ENCODE results near the gene TMEM130. TPM values are rescaled to one million over a fixed set of nuclear protein-coding genes. Genes with fewer than 3 reads are reported as not detected.
A peak's percentile ranks its signal among the peaks of the same experiment; 100 is the strongest.

Gene TMEM130, protein sequence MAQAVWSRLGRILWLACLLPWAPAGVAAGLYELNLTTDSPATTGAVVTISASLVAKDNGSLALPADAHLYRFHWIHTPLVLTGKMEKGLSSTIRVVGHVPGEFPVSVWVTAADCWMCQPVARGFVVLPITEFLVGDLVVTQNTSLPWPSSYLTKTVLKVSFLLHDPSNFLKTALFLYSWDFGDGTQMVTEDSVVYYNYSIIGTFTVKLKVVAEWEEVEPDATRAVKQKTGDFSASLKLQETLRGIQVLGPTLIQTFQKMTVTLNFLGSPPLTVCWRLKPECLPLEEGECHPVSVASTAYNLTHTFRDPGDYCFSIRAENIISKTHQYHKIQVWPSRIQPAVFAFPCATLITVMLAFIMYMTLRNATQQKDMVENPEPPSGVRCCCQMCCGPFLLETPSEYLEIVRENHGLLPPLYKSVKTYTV
- not detected for total RNA-seq

DNA sequence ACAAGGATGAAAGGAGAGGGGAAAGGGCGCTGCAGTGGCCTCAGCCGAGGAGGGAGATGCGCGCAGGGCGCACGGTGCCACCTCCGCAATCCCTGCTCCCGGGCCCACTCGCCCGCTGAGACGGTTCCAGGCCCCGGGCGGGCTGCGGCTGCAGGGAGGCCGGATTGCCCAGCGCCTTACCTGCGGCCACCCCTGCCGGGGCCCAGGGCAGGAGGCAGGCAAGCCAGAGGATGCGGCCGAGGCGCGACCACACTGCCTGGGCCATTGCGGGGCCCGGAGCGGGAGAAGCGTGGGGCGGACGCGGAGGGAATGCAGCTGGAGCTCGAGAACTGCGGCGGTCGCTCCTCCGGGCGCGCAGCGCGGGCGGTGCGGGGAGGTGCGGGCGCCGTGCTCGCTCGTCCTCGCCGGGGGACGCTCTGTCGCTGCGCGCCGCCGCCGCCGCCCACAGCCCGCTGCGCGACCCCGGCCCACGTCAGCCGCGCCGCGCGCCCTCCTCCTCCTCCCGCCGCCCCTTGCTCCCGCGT lies at the start of gene TMEM130:
Gene TMEM130 (minus strand): TSS at position 418 of the 524 bp plus-strand sequence. CDS start 153 bp downstream, at position 265.
- Mint-ChIP-seq H3K27ac (no peak within 1 kb of the TSS), H3K36me3 (ENCODE audit: low read depth) (no peaks in the 10 kb centered on the region)
- no peak for DNase-seq

DNA sequence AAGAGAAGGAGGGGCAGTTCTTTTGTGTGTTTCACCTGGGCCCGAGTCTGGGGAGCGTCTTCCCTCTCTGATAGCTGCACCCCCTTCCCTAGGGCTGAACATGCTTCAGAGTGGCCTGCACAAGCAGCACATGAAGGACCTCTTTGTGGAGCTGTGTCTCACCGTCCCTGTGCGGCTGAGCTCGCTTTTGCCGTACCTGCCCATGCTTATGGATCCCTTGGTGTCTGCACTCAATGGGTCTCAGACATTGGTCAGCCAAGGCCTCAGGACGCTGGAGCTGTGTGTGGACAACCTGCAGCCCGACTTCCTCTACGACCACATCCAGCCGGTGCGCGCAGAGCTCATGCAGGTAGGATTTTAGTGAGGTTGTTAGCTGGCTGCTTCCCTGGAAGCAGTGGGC lies 47.5 kb upstream of the TMEM130 start:
- H3K27me3 Mint-ChIP-seq: no peaks in the 10 kb centered on the region
- no peaks in the 10 kb centered on the region for H3K4me1 Mint-ChIP-seq
- H3K4me3 Mint-ChIP-seq: no peak overlapping the region
- ChIA-PET POLR2A (no interaction called here), CTCF (interaction anchor here (0.6 to 2.1 kb wide), 2 partner anchors 11 to 13 kb away, joined by 5 read pairs; no protein-coding TSS in a partner anchor)
- DNase-seq: no peak
- H3K27ac Mint-ChIP-seq: no peak overlapping the region
- H3K36me3 Mint-ChIP-seq (ENCODE audit: low read depth): peaks cover 52% of the 10 kb centered on the region
- H3K9me3 Mint-ChIP-seq: no peaks in the 10 kb centered on the region

More for the DNA sequence above, at the start of gene TMEM130:
- POLR2A ChIA-PET: no interaction called here
- Mint-ChIP-seq H3K9me3 (no peaks in the 10 kb centered on the region), H3K27me3 (peaks cover 25% of the 10 kb centered on the region), H3K4me1 (peaks cover 5% of the 10 kb centered on the region), H3K4me3 (peak within 1 kb of the TSS; percentile 69)
- CTCF ChIA-PET: interaction anchor here (0.6 to 2.3 kb wide), 2 partner anchors 8 to 14 kb away, joined by 4 to 8 read pairs; partner anchors contain the start of gene TRRAP

DNA sequence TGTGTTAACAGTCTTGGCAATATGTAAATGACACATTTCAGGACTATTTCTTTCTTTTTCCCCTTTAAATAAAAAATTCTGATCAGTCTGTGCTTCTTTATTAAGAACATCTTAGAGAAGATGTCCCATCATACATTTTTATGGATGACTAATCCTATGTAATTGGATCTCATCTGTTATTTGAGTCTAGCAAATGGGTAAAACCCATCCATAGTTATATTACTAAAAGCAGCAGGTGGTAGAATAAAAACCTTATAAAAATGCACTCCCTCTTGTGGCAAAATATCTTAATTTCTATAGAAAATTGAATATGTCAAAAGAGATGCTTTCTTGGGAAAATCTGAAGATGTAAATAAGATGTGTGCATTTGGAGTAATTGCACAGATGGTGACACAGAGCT lies 43.8 kb upstream of the TMEM130 start:
- Mint-ChIP-seq H3K27me3 (no peaks in the 10 kb centered on the region), H3K27ac (no peak overlapping the region), H3K36me3 (ENCODE audit: low read depth) (peaks cover 55% of the 10 kb centered on the region), H3K9me3 (no peaks in the 10 kb centered on the region), H3K4me3 (no peak overlapping the region), H3K4me1 (no peaks in the 10 kb centered on the region)
- CTCF ChIA-PET: interaction anchor here (1.0 kb wide), 2 partner anchors 11 to 35 kb away, joined by 3 to 5 read pairs; partner anchors contain the start of gene TRRAP
- POLR2A ChIA-PET: no interaction called here
- no peak for DNase-seq

DNA sequence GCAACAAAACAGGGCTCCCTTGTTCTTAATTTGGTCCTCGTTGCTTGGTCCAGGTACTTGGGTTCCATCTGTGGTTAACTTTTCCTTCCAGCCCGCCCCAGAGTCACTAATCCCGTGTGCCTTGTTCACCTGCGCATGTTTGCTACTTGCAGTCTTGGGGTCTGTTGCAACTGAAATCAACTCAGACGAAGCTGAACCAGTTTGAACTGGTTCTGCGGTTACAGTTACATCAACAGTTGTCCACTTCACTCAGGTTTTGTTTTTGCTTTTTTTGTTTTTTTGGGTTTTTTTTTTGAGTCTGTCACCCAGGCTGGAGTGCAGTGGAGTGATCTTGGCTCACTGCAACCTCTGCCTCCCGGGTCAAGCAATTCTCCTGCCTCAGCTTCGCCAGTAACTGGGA lies 43.2 kb upstream of the TMEM130 start:
- Mint-ChIP-seq H3K4me3 (no peak overlapping the region), H3K27me3 (no peaks in the 10 kb centered on the region), H3K27ac (no peak overlapping the region), H3K4me1 (no peaks in the 10 kb centered on the region), H3K36me3 (ENCODE audit: low read depth) (peaks cover 56% of the 10 kb centered on the region), H3K9me3 (no peaks in the 10 kb centered on the region)
- no peak for DNase-seq
- POLR2A ChIA-PET: no interaction called here
- CTCF ChIA-PET: interaction anchor here (0.9 to 1.0 kb wide), 2 partner anchors 10 to 33 kb away, joined by 3 to 5 read pairs; no protein-coding TSS in a partner anchor

DNA sequence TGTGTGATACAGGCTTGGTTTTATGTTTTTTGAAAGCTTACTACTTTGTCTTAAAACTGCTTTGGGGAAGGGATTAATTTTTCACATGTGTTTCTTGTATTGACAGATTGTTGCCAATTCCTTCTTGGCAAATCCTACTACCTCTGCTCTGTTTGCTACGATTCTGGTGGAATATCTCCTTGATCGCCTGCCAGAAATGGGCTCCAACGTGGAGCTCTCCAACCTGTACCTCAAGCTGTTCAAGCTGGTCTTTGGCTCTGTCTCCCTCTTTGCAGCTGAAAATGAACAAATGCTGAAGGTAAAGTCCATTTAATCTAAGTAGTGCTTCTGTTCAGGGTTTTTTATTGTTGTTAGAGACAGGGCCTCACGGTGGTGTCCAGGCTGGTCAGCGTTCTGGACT lies 42.1 kb upstream of the TMEM130 start:
- Mint-ChIP-seq H3K9me3 (no peaks in the 10 kb centered on the region), H3K27me3 (no peaks in the 10 kb centered on the region), H3K36me3 (ENCODE audit: low read depth) (peaks cover 61% of the 10 kb centered on the region), H3K4me1 (no peaks in the 10 kb centered on the region), H3K4me3 (no peak overlapping the region), H3K27ac (peak overlapping the region; percentile 68)
- no peak for DNase-seq
- ChIA-PET CTCF (interaction anchor here (0.7 kb wide), 1 partner anchor 15 kb away, joined by 7 read pairs; no protein-coding TSS in a partner anchor), POLR2A (no interaction called here)

DNA sequence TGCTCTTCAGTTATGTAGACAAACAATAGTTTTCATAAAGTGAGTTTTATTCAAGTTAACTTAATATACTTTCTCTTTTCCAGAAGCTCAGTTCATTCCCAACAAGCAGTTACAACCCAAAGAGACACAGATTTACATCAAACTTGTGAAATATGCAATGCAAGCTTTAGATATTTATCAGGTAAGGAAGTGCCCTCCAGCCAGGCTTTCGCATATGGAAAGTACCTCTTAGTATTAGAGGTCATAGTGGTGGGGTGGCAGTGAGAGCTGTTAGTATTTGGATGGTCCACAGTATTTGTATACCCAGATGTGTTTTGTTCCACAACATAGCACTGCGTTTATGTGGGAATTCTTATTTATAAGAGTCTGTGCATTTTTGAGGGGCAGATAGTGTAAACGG lies 40.6 kb upstream of the TMEM130 start:
- ChIA-PET CTCF (no interaction called here), POLR2A (no interaction called here)
- no peaks in the 10 kb centered on the region for H3K27me3 Mint-ChIP-seq
- no peak overlapping the region for H3K4me3 Mint-ChIP-seq
- peaks cover 56% of the 10 kb centered on the region for H3K36me3 Mint-ChIP-seq (ENCODE audit: low read depth)
- no peak overlapping the region for H3K27ac Mint-ChIP-seq
- no peaks in the 10 kb centered on the region for H3K9me3 Mint-ChIP-seq
- no peaks in the 10 kb centered on the region for H3K4me1 Mint-ChIP-seq
- no peak for DNase-seq

DNA sequence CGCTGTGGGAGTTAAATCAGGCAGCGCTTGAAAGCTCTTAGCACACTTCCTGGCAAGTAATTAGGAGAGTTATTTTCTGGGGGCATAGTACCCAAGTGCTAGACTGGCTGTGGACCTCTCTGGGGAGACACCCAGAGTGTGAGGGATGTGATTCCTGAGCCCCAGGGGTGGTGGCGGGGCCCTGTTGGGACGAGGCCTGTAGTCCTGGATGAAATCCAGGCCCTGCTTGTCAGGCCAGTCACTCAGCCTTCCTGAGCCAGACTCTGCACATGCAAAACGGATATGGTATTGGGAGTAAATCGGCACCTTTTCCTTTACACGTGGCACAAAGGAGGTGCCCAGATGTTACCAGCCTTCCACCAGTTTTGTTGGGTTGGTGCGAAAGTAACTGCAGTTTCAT lies 39.7 kb upstream of the TMEM130 start:
- DNase-seq: no peak
- H3K36me3 Mint-ChIP-seq (ENCODE audit: low read depth): peaks cover 62% of the 10 kb centered on the region
- no peaks in the 10 kb centered on the region for H3K9me3 Mint-ChIP-seq
- CTCF ChIA-PET: no interaction called here
- H3K4me1 Mint-ChIP-seq: no peaks in the 10 kb centered on the region
- no peak overlapping the region for H3K4me3 Mint-ChIP-seq
- H3K27me3 Mint-ChIP-seq: no peaks in the 10 kb centered on the region
- H3K27ac Mint-ChIP-seq: no peak overlapping the region
- POLR2A ChIA-PET: no interaction called here

DNA sequence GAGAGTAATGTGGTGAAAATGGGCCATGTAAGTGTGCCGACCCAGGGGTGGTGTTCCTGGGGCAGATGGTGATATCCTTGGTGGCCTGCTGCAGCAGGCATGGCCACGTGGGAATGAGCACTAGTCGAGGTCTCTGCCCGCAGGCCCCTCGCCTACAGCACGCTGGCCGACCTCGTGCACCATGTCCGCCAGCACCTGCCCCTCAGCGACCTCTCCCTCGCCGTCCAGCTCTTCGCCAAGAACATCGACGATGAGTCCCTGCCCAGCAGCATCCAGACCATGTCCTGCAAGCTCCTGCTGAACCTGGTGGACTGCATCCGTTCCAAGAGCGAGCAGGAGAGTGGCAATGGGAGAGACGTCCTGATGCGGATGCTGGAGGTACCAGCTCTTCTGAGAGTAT lies 38.8 kb upstream of the TMEM130 start:
- Mint-ChIP-seq H3K4me1 (no peaks in the 10 kb centered on the region), H3K36me3 (ENCODE audit: low read depth) (peaks cover 62% of the 10 kb centered on the region), H3K9me3 (no peaks in the 10 kb centered on the region), H3K4me3 (no peak overlapping the region), H3K27me3 (no peaks in the 10 kb centered on the region), H3K27ac (no peak overlapping the region)
- CTCF ChIA-PET: interaction anchor here (0.6 kb wide), 2 partner anchors 60 to 76 kb away, joined by 3 to 4 read pairs; no protein-coding TSS in a partner anchor
- no peak for DNase-seq
- POLR2A ChIA-PET: interaction anchor here (0.5 kb wide), 1 partner anchor 185 kb away, joined by 3 read pairs; no protein-coding TSS in a partner anchor

DNA sequence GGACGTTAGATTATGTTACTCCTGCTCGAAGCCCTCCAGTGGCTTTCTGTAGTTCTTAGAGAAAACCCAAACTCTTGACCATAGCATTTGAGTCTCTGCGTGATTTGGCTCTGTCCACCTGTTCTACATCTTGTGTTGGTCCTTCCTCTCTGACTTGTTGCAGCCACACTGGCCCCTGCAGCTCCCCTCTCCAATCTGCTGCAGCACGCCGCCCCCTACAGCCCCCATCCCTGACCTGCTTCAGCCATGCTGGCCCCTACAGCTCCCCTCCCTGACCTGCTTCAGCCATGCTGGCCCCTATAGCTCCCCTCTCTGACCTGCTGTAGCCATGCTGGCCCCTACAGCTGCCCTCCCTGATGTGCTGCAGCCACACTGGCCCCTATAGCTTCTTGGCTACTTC lies 37.8 kb upstream of the TMEM130 start:
- ChIA-PET CTCF (no interaction called here), POLR2A (no interaction called here)
- Mint-ChIP-seq H3K36me3 (ENCODE audit: low read depth) (peaks cover 61% of the 10 kb centered on the region), H3K9me3 (no peaks in the 10 kb centered on the region), H3K27me3 (no peaks in the 10 kb centered on the region), H3K4me3 (no peak overlapping the region), H3K27ac (no peak overlapping the region), H3K4me1 (no peaks in the 10 kb centered on the region)
- no peak for DNase-seq

DNA sequence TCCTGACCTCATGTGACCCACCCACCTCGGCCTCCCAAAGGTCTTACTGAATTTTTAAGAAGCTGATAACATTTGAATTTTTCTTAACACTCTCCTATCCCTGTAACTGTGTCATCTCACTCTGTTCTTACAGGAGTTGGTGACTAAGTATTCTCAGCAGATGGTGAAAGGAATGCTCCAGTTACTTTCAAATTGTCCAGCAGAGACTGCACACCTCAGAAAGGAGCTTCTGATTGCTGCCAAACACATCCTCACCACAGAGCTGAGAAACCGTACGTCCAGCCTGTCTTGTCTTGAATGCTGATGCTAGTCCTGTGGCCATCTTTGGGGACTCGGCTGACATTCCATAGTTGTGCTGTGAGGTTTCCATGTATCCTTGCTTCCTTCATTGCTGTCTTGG lies 33.4 kb upstream of the TMEM130 start:
- ChIA-PET CTCF (interaction anchor here (0.9 to 1.3 kb wide), 4 partner anchors 9 to 23 kb away, joined by 3 to 5 read pairs (median 4); no protein-coding TSS in a partner anchor), POLR2A (no interaction called here)
- no peak for DNase-seq
- Mint-ChIP-seq H3K9me3 (no peaks in the 10 kb centered on the region), H3K4me1 (no peaks in the 10 kb centered on the region), H3K27ac (no peak overlapping the region), H3K27me3 (no peaks in the 10 kb centered on the region), H3K4me3 (no peak overlapping the region), H3K36me3 (ENCODE audit: low read depth) (peaks cover 62% of the 10 kb centered on the region)

DNA sequence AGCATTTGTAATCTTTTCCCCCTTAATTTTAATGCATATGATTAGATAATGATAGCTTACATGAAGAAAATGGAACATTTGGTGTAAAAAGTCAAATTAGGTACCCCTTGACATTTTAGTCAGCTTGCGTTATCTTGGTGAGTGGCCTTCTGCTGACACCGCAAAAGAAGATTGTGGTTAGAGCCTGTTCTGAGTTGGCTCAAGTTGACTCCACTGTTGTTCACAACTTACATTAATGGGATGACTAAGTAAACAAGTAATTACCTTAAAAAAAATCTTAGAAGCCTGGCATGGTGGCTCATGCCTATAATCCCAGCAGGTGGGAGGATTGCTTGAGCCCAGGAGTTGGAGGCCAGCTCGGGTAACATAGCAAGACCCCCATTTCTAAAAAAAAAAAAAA lies 32.7 kb upstream of the TMEM130 start:
- ChIA-PET CTCF (interaction anchor here (0.8 to 1.3 kb wide), 6 partner anchors 9 to 103 kb away, joined by 3 to 5 read pairs (median 3); no protein-coding TSS in a partner anchor), POLR2A (no interaction called here)
- Mint-ChIP-seq H3K4me3 (no peak overlapping the region), H3K36me3 (ENCODE audit: low read depth) (peaks cover 60% of the 10 kb centered on the region), H3K27ac (no peak overlapping the region), H3K27me3 (no peaks in the 10 kb centered on the region), H3K4me1 (no peaks in the 10 kb centered on the region), H3K9me3 (no peaks in the 10 kb centered on the region)
- no peak for DNase-seq

DNA sequence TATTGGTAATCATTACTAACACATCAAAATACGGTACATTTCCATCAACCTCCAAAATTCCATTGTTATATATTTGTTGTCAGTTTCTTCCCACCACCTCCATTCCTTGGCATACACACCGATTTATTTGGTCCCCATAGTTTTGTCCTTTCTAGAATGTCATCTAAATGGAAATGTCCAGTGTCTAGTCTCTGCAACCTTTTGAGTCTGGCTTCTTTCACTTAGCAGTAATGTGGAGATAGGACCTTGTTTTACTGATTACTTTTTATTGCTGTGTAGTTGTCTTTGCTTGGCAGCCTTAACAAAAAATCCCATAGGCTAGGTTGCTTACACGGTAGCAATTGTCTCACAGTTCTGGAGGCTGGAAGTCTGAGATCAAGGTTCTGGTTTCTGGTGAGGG lies 31.0 kb upstream of the TMEM130 start:
- H3K36me3 Mint-ChIP-seq (ENCODE audit: low read depth): peaks cover 64% of the 10 kb centered on the region

DNA sequence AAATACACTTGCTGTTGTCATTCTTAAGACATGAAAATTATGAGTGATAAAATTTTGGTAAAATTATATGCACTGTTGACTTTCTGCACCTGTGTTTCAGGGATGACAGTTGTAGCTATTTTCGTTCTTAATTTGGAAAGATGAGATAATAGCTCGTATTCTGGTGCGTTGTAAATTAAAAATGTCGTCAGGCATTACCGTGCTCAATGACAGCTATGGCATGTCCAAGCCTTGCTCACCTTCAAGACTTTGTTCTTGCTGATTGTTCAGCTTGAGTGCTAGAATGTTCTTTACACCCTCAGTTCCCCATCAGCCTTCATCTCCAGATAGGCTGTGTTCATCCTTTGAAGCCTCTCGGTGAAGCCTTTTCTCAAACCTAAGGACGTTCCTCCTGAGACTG lies 30.0 kb upstream of the TMEM130 start:
- no peaks in the 10 kb centered on the region for H3K27me3 Mint-ChIP-seq
- no peak overlapping the region for H3K27ac Mint-ChIP-seq
- ChIA-PET CTCF (interaction anchor here (0.6 to 0.9 kb wide), 3 partner anchors 15 to 435 kb away, joined by 3 to 4 read pairs (median 3); partner anchors contain the start of gene TRRAP), POLR2A (no interaction called here)
- H3K9me3 Mint-ChIP-seq: no peaks in the 10 kb centered on the region
- DNase-seq: no peak
- no peak overlapping the region for H3K4me3 Mint-ChIP-seq
- H3K36me3 Mint-ChIP-seq (ENCODE audit: low read depth): peaks cover 64% of the 10 kb centered on the region
- H3K4me1 Mint-ChIP-seq: no peaks in the 10 kb centered on the region

More for the DNA sequence above, 31.0 kb upstream of the TMEM130 start:
- no peaks in the 10 kb centered on the region for H3K4me1 Mint-ChIP-seq
- no peaks in the 10 kb centered on the region for H3K9me3 Mint-ChIP-seq
- DNase-seq: no peak
- H3K27me3 Mint-ChIP-seq: no peaks in the 10 kb centered on the region
- H3K27ac Mint-ChIP-seq: peak overlapping the region; percentile 10
- CTCF ChIA-PET: no interaction called here
- H3K4me3 Mint-ChIP-seq: no peak overlapping the region
- POLR2A ChIA-PET: no interaction called here

Data from activated CD4-positive, alpha-beta T cell treated with anti-CD3 and anti-CD28 coated beads, Interleukin-2, amount 10 ng/mL, durations not matched to agents 7 days and 5 days (primary cell).